H1 (cell line): Measurements from ENCODE around the gene EEF1AKMT1. TPM values are rescaled to one million over a fixed set of nuclear protein-coding genes. Genes with fewer than 3 reads are reported as not detected.

Experiments used
- CTCF ChIA-PET: fragments of 300-600 bp; sonication (Branson Sonifier 250); formaldehyde crosslinking; loops from one replicate; lab custom pipeline; 2021; ENCODE audit not compliant: partially characterized antibody; lab: Charles Lee
- POLR2A ChIA-PET: fragments of 300-600 bp; sonication (Branson Sonifier 250); formaldehyde crosslinking; loops from one replicate; lab custom pipeline; 2021; ENCODE audit warnings: inconsistent platforms; ENCODE audit not compliant: partially characterized antibody; lab: Charles Lee
- DNase-seq, 2 experiments: peaks; one replicate each; pipeline versions ENCODE4 v3.0.0 to v3.0.0-alpha.2; 2010 to 2022; ENCODE audit warnings: low spot score in 2 of 2, low read depth in 1 of 2, mixed read lengths in 1 of 2
- FAIRE-seq: peaks from 2 replicates; lab custom pipeline; 2011; peaks lifted over from hg19 to GRCh38; lab: Jason Lieb, UNC
- H2AFZ ChIP-seq: 2 replicates; pipeline ENCODE4 v1.8.1; 2012; ENCODE audit warnings: low read length, inconsistent platforms
- H2AK5ac ChIP-seq: 2 replicates; pipeline ENCODE4 v1.6.1; 2013; ENCODE audit warnings: low read depth, low read length
- H2BK120ac ChIP-seq: replicated peaks from 2 replicates; pipeline ENCODE3; 2013; ENCODE audit warnings: low read depth, low read length, inconsistent platforms
- H2BK12ac ChIP-seq: 2 replicates; pipeline ENCODE4 v1.6.1; 2013; ENCODE audit warnings: low read depth, low read length
- H2BK15ac ChIP-seq: 2 replicates; pipeline ENCODE4 v1.6.1; 2013; ENCODE audit warnings: low read length
- H2BK20ac ChIP-seq: 2 replicates; pipeline ENCODE4 v1.6.1; 2013; ENCODE audit warnings: low read length
- H2BK5ac ChIP-seq: 2 replicates; pipeline ENCODE4 v1.6.1; 2013; ENCODE audit warnings: low read depth, low read length
- H3K14ac ChIP-seq: 2 replicates; pipeline ENCODE4 v1.6.1; 2013; ENCODE audit warnings: inconsistent platforms; ENCODE audit not compliant: insufficient read length
- H3K18ac ChIP-seq: 2 replicates; pipeline ENCODE4 v1.6.1; 2013; ENCODE audit warnings: low read length; ENCODE audit errors: extremely low read depth
- H3K23ac ChIP-seq: 2 replicates; pipeline ENCODE4 v1.6.1; 2013; ENCODE audit warnings: inconsistent platforms; ENCODE audit not compliant: insufficient read length
- H3K23me2 ChIP-seq: 2 replicates; pipeline ENCODE4 v1.6.1; 2013; ENCODE audit warnings: low read depth, low read length
- H3K27ac ChIP-seq: 2 replicates; pipeline ENCODE4 v1.6.1; 2011; ENCODE audit warnings: low read depth, low read length, inconsistent platforms
- H3K27me3 ChIP-seq, 4 experiments: replicated peaks in 1 of 4; 1 replicate in 1 of 4; 2 replicates in 3 of 4; pipeline versions ENCODE4 v1.6.1 to v1.8.1; 2011 to 2013; ENCODE audit warnings: low read length in 3 of 4, mild to moderate bottlenecking in 3 of 4, inconsistent platforms in 2 of 4, mixed read lengths in 2 of 4, moderate library complexity in 1 of 4; ENCODE audit not compliant: control insufficient read depth in 3 of 4, insufficient read depth in 3 of 4; ENCODE audit errors: extremely low read depth in 1 of 4
- H3K36me3 ChIP-seq, 4 experiments: 2 replicates each; pipeline versions ENCODE4 v1.6.1 to v1.8.1; 2011 to 2013; ENCODE audit warnings: mild to moderate bottlenecking in 4 of 4, low read length in 3 of 4, moderate library complexity in 2 of 4, control low read depth in 1 of 4, inconsistent platforms in 1 of 4; ENCODE audit not compliant: insufficient read depth in 4 of 4, control insufficient read depth in 2 of 4
- H3K4ac ChIP-seq: replicated peaks from 2 replicates; pipeline ENCODE3; 2013; ENCODE audit warnings: low read length, low read depth, mixed read lengths, inconsistent platforms; ENCODE audit not compliant: insufficient read length
- H3K4me1 ChIP-seq, 4 experiments: replicated peaks in 1 of 4; 1 replicate in 1 of 4; 2 replicates in 3 of 4; pipeline versions ENCODE4 v1.6.1 to v1.8.1; 2011 to 2013; ENCODE audit warnings: low read length in 3 of 4, inconsistent platforms in 2 of 4, mixed read lengths in 1 of 4; ENCODE audit not compliant: insufficient read depth in 4 of 4, control insufficient read depth in 3 of 4
- H3K4me2 ChIP-seq, 2 experiments: 2 replicates each; pipeline versions ENCODE4 v1.6.1 to v1.8.1; 2011 to 2013; ENCODE audit warnings: low read depth in 2 of 2, low read length in 2 of 2, control low read depth in 1 of 2, inconsistent platforms in 1 of 2, mild to moderate bottlenecking in 1 of 2; ENCODE audit not compliant: insufficient read depth in 1 of 2
- H3K4me3 ChIP-seq, 4 experiments: fragments of 200-600, 300-600 bp in 1 of 4; sonication (generic), shearing (Covaris generic), sonication (Bioruptor Twin) in 1 of 4; 2 replicates each; pipeline versions ENCODE4 v1.5.1 to v1.8.1; 2011 to 2016; ENCODE audit warnings: low read length in 4 of 4, low read depth in 3 of 4, control low read depth in 2 of 4, inconsistent platforms in 2 of 4, mild to moderate bottlenecking in 2 of 4, mixed read lengths in 1 of 4, moderate library complexity in 1 of 4; ENCODE audit not compliant: insufficient read depth in 2 of 4; ENCODE audit errors: extremely low read depth in 1 of 4
- H3K56ac ChIP-seq: replicated peaks from 2 replicates; pipeline ENCODE3; 2013; ENCODE audit warnings: low read depth, mild to moderate bottlenecking, mixed read lengths, low read length, inconsistent platforms; ENCODE audit not compliant: insufficient read length
- H3K79me1 ChIP-seq: 2 replicates; pipeline ENCODE4 v1.6.1; 2013; ENCODE audit warnings: low read depth, low read length, control low read depth
- H3K79me2 ChIP-seq, 2 experiments: 2 replicates each; pipeline versions ENCODE4 v1.6.1 to v1.8.1; 2012 to 2013; ENCODE audit warnings: low read length in 2 of 2, mild to moderate bottlenecking in 2 of 2, inconsistent platforms in 1 of 2; ENCODE audit not compliant: insufficient read depth in 2 of 2, control insufficient read depth in 1 of 2
- H3K9ac ChIP-seq, 4 experiments: replicated peaks in 1 of 4; 1 replicate in 1 of 4; 2 replicates in 3 of 4; pipeline versions ENCODE4 v1.6.1 to v1.8.1; 2011 to 2013; ENCODE audit warnings: low read depth in 3 of 4, low read length in 3 of 4, control low read depth in 2 of 4, mild to moderate bottlenecking in 2 of 4, moderate library complexity in 2 of 4, inconsistent platforms in 1 of 4; ENCODE audit errors: extremely low read depth in 1 of 4
- H3K9me3 ChIP-seq, 2 experiments: 2 replicates each; pipeline versions ENCODE4 v1.6.1 to v1.8.1; 2012 to 2013; ENCODE audit warnings: mild to moderate bottlenecking in 2 of 2, moderate library complexity in 2 of 2, control low read depth in 1 of 2, inconsistent platforms in 1 of 2, low read depth in 1 of 2, low read length in 1 of 2, mixed read lengths in 1 of 2; ENCODE audit not compliant: insufficient read depth in 2 of 2
- H4K20me1 ChIP-seq, 2 experiments: replicated peaks in 1 of 2; 2 replicates each; pipeline versions ENCODE3 to v1.8.1; 2011 to 2013; ENCODE audit warnings: inconsistent platforms in 2 of 2, low read length in 2 of 2, mild to moderate bottlenecking in 1 of 2; ENCODE audit not compliant: insufficient read depth in 2 of 2, control insufficient read depth in 1 of 2
- H4K5ac ChIP-seq: 2 replicates; pipeline ENCODE4 v1.6.1; 2013; ENCODE audit warnings: low read length, low read depth, mixed read lengths, inconsistent platforms; ENCODE audit not compliant: insufficient read length
- H4K8ac ChIP-seq: 2 replicates; pipeline ENCODE4 v1.8.0; 2013; ENCODE audit warnings: mild to moderate bottlenecking, moderate library complexity, low read length, inconsistent platforms; ENCODE audit not compliant: insufficient read depth; ENCODE audit errors: extremely low read depth
- H4K91ac ChIP-seq: replicated peaks from 2 replicates; pipeline ENCODE3; 2013; ENCODE audit warnings: low read length, mixed read lengths, inconsistent platforms; ENCODE audit not compliant: insufficient read length
- CEBPB ChIP-seq: IDR thresholded peaks from 2 replicates; pipeline ENCODE4 v1.6.1; 2012; ENCODE audit warnings: low read depth, low read length
- CTCF ChIP-seq, 3 experiments: IDR thresholded peaks; 1 replicate in 2 of 3; 2 replicates in 1 of 3; pipeline versions ENCODE4 v1.5.1 to v1.6.1; 2011; ENCODE audit warnings: low read length in 3 of 3, mild to moderate bottlenecking in 3 of 3, inconsistent platforms in 2 of 3, low read depth in 1 of 3, moderate library complexity in 1 of 3; ENCODE audit not compliant: insufficient read depth in 1 of 3; ENCODE audit errors: control extremely low read depth in 1 of 3
- EP300 ChIP-seq, 2 experiments: IDR thresholded peaks; 1 replicate in 1 of 2; 2 replicates in 1 of 2; pipeline ENCODE4 v1.6.1; 2011 to 2012; ENCODE audit warnings: low read depth in 2 of 2, low read length in 2 of 2, mild to moderate bottlenecking in 2 of 2, borderline replicate concordance in 1 of 2, inconsistent platforms in 1 of 2, moderate library complexity in 1 of 2
- GABPA ChIP-seq: IDR thresholded peaks from 2 replicates; pipeline ENCODE4 v1.6.1; 2011; ENCODE audit warnings: mild to moderate bottlenecking, low read length, moderate library complexity, borderline replicate concordance; ENCODE audit not compliant: insufficient read depth
- KDM1A ChIP-seq: fragments of 200-600, 300-600 bp; sonication (generic); IDR thresholded peaks from 2 replicates; pipeline ENCODE4 v1.7.1; 2016; ENCODE audit warnings: mild to moderate bottlenecking, low read length, borderline replicate concordance
- KDM4A ChIP-seq: IDR thresholded peaks from one replicate; pipeline ENCODE4 v1.7.1; 2012; ENCODE audit warnings: low read depth, mild to moderate bottlenecking, moderate library complexity, low read length, inconsistent platforms; ENCODE audit not compliant: severe bottlenecking
- MAX ChIP-seq: IDR thresholded peaks from 2 replicates; pipeline ENCODE4 v1.6.1; 2012; ENCODE audit warnings: inconsistent platforms
- RBBP5 ChIP-seq: IDR thresholded peaks from 2 replicates; pipeline ENCODE4 v1.7.1; 2012; ENCODE audit warnings: low read depth, mild to moderate bottlenecking, inconsistent platforms, low read length, moderate library complexity, borderline replicate concordance
- SIN3A ChIP-seq, 2 experiments: IDR thresholded peaks in 1 of 2; conservative IDR thresholded peaks in 1 of 2; 2 replicates each; pipeline ENCODE4 v1.6.1; 2011 to 2012; ENCODE audit warnings: low read length in 2 of 2, improper control_type of control experiment in 1 of 2, low read depth in 1 of 2, mild to moderate bottlenecking in 1 of 2
- SP4 ChIP-seq: IDR thresholded peaks from 2 replicates; pipeline ENCODE4 v1.6.1; 2012; ENCODE audit warnings: low read length, inconsistent platforms
- TEAD4 ChIP-seq: IDR thresholded peaks from 2 replicates; pipeline ENCODE4 v1.6.1; 2012; ENCODE audit warnings: low read depth, low read length, inconsistent platforms, mixed read lengths
- WGBS, 2 experiments: shearing (Covaris generic) in 1 of 2; methylation state at CpG; one replicate each; pipeline versions ENCODE4 v1.1.6 to v1.1.7; 2013 to 2015; ENCODE audit warnings: low lambda C conversion rate in 2 of 2, mixed read lengths in 2 of 2, inconsistent platforms in 1 of 2, low coverage in 1 of 2, missing lambda C conversion rate in 1 of 2; ENCODE audit not compliant: insufficient replicate concordance in 2 of 2, insufficient coverage in 1 of 2, insufficient read length in 1 of 2; ENCODE audit errors: extremely low coverage in 1 of 2, missing lambda C conversion rate in 1 of 2; 5-methylcytosine and 5-hydroxymethylcytosine counted together
- polyA plus RNA-seq, 7 experiments: library from polyadenylated mRNA; depleted of rRNA in 3 of 7; stranded (reverse) in 5 of 7; unstranded in 2 of 7; fragments of >200 nt in 5 of 7; fragments of 200-250 nt in 2 of 7; gene quantifications; 1 replicate in 5 of 7; 2 replicates in 1 of 7; 4 replicates in 1 of 7; pipeline versions ENCODE4 v1.2.1 to v1.2.3, GENCODE V29; 2011 to 2013; ENCODE audit warnings: missing spikeins in 2 of 7, mixed read lengths in 2 of 7
- total RNA-seq: library from RNA; stranded (reverse); fragmentation: NEBNext Ultra II Directional; extraction: Animal tissue kit (Norgen Biotek cat#: 25700); gene quantifications from 2 replicates; pipeline ENCODE4 v1.2.1, GENCODE V29; 2021

The EEF1AKMT1 gene
- total and polyA plus RNA-seq, 2 of the 8 experiments (the other 6 are each of a cell fraction or from before 2014, with no cell fraction given): 3.1 to 4.1 TPM

- Histone ChIP-seq H4K8ac (no peak overlapping the region), H4K5ac (no peak overlapping the region), H3K36me3 (peaks cover 0 to 6% (median 0%) of the 10 kb centered on the region in 4 experiments; a peak in 1 of 8 replicates), H3K79me2 (no peaks in the 10 kb centered on the region; a peak in 1 of 4 replicates), H3K4me1 (peaks cover 0 to 2% (median under 1%) of the 10 kb centered on the region in 4 experiments; a peak in 2 of 7 replicates), H3K18ac (no peak overlapping the region), H2AFZ (no peak overlapping the region), H3K79me1 (no peaks in the 10 kb centered on the region), H3K9ac (no peak overlapping the region), H2BK12ac (no peak overlapping the region), H3K23me2 (no peaks in the 10 kb centered on the region), H2BK5ac (no peak overlapping the region), H2BK15ac (no peak overlapping the region), H3K4me3 (no peak overlapping the region), H4K91ac (no peak overlapping the region), H3K27me3 (no peaks in the 10 kb centered on the region), H2AK5ac (no peak overlapping the region), H3K4ac (no peak overlapping the region), H3K27ac (no peak overlapping the region), H3K56ac (no peak overlapping the region), H3K23ac (no peak overlapping the region), H3K9me3 (no peaks in the 10 kb centered on the region), H2BK20ac (no peak overlapping the region), H4K20me1 (no peaks in the 10 kb centered on the region), H3K14ac (no peak overlapping the region), H2BK120ac (no peak overlapping the region), H3K4me2 (no peak overlapping the region)
- ChIA-PET CTCF (interaction anchor here (0.5 to 1.6 kb wide), 3 partner anchors 100 to 327 kb away, joined by 3 to 8 read pairs (median 4); no protein-coding TSS in a partner anchor), POLR2A (no interaction called here)
- DNase-seq (no peak), FAIRE-seq (no peak)
- 87% methylated on average over 1 of the region's 1 CpG; no CpG with 5 or more reads in 1 of the 2 experiments for WGBS, 2 experiments
- TF ChIP-seq MAX (no peak), SIN3A (conservative IDR thresholded peaks at IDR 0.05 in 1 of 2, IDR thresholded peaks at IDR 0.05 in 1 of 2; ENCODE audit: low read depth in 1 of 2, low read length in 2 of 2) (no peak), GABPA (no peak), KDM1A (no peak), KDM4A (no peak), RBBP5 (no peak), CTCF (IDR thresholded peaks at IDR 0.05; ENCODE audit: control extremely low read depth in 1 of 3, insufficient read depth in 1 of 3, low read depth in 1 of 3, low read length in 3 of 3) (no peak), CEBPB (no peak), TEAD4 (no peak), SP4 (no peak), EP300 (IDR thresholded peaks at IDR 0.05; ENCODE audit: borderline replicate concordance in 1 of 2, low read depth in 2 of 2, low read length in 2 of 2) (no peak)
Measured at GRCh38 chr13:20822406-20822805, 48.6 kb upstream of the EEF1AKMT1 start.
